ENCODE results near the gene OR2J1.

- TF ChIP-seq POLR2AphosphoS5 (IDR thresholded peaks at IDR 0.05) (no peak), POLR2A (IDR thresholded peaks at IDR 0.05; ENCODE audit: low read depth) (no peak), CTCF (IDR thresholded peaks at IDR 0.05) (no peak), EP300 (IDR thresholded peaks at IDR 0.05) (no peak)
These were observed 38.4 kb downstream of the OR2J1 start for GRCh38 chr6:29137724-29138123.

Measured in esophagus muscularis mucosa (tissue), 4 donors.